Measurements from ENCODE around the gene TMEM17.
"Not testable (repeated sequence)": the region's sequence is repeated elsewhere in the genome, so short reads cannot be mapped to it uniquely, and the experiment has no call there.

TMEM17 gene, protein sequence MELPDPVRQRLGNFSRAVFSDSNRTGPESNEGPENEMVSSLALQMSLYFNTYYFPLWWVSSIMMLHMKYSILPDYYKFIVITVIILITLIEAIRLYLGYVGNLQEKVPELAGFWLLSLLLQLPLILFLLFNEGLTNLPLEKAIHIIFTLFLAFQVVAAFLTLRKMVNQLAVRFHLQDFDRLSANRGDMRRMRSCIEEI

GRCh38 chr2:62505750-62506420, at the start of gene TMEM17:
Gene TMEM17, minus strand, starts transcription at chr2:62506195. Its CDS starts 66 bp downstream, at chr2:62506129.
- DNase-seq, result no peak

DNA sequence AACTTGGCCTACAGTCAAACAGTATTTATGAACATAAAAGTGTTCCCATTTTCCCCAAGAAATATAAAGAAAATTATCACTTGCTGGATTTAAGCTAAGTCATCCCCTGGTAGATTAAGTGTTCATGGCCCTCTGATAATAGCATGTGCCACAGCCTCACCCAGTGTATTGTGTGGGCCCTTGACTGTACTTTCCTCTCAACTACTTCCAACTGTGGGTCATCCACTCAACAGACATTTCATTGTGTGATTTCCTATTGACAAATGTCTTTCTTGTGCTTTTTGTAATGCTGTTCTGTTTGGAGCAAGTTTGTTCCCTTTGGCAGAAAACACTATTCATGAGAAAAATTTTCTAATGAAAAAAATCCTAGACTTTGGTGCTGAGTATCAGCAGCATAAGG, 48.4 kb upstream of the TMEM17 start:
- DNase-seq, result no peak

GRCh38 chr2:62550461-62550860, 44.5 kb upstream of the TMEM17 start:
- no peak for DNase-seq

DNA sequence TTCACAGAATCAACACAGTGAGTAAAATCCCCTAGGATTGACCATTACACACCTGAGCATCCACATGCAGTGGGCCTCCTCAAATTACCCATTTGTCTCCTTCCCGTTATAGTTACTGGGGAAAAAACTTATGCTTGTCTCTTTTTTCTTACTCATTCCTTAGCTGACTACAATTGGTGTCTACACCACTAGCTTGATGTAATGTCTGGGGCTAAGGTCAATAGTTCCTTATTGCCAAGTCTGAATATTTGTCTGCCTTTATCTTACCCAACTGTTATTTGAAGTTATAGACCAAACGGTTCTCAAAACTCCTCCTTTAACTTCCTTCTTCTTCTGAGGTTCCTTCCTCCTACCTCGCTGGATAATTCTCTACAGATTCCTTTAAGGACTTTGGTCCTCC, 41.9 kb upstream of the TMEM17 start:
- no peak for DNase-seq

GRCh38 chr2:62545261-62545660, 39.3 kb upstream of the TMEM17 start:
- no peak for DNase-seq

DNA sequence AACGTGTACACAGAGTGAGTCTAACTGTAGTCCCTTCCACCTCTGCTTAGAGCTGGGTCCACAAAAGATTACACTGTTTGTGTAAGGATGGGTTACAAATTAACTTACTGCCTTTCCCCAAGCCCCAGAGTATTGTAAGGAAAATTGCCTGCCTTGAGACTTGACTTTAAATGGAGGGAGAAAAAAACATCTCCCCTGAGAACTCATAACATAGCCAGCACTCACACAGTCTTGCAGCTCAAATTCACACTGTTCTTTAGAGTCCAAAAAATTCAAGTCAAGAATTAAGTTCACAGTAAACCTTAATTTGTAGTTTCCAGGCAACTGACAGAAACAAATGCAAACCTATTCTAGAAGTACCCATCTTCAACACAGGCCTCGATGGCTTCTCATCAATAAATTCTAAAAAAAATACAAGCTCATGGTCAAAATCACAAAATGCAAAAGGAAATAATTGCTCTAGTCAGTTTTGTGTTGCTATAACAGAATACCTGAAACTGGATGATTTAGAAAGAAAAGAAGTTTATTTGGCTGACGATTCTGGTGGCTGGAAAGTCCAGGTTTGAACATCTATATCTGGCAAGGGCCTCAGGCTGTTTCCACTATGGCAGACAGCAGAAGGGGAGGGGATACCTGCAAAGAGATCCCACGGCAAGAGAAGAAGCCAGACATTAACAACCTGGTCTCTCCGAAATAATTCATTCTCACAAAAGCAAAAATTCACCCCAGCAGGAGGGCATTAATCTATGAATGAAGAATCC, 34.6 kb upstream of the TMEM17 start:
- no peak for DNase-seq

GRCh38 chr2:62539606-62540407, 33.8 kb upstream of the TMEM17 start:
- DNase-seq, result no peak

GRCh38 chr2:62538756-62539155, 32.8 kb upstream of the TMEM17 start:
- DNase-seq, result no peak

- no peak for DNase-seq
Measured at GRCh38 chr2:62537814-62538213, 31.8 kb upstream of the TMEM17 start.

GRCh38 chr2:62536873-62537547, 31.0 kb upstream of the TMEM17 start:
- DNase-seq, result no peak

DNA sequence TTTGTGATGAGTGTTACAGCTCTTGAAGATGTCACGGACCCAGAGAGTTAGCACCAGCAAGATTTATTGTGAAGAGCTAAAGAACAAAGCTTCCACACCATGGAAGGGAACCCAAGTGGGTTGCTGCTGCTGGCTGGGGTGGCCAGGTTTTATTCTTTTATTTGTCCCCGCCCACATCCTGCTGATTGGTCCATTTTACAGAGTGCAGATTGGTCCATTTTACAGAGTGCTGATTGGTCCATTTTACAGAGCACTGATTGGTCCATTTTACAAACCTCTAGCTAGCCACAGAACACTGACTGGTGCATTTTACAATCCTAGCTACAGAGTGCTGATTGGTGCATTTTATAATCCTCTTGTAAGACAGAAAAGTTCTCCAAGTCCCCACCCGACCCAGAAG, 29.5 kb upstream of the TMEM17 start:
- DNase-seq, result not testable (repeated sequence)

- DNase-seq, result no peak
Measured at GRCh38 chr2:62531594-62531993, 25.6 kb upstream of the TMEM17 start.

- DNase-seq, result no peak
Measured at GRCh38 chr2:62529758-62530157, 23.8 kb upstream of the TMEM17 start.

GRCh38 chr2:62527478-62528210, 21.6 kb upstream of the TMEM17 start:
- no peak for DNase-seq

GRCh38 chr2:62526531-62527381, 20.8 kb upstream of the TMEM17 start:
- no peak for DNase-seq

DNA sequence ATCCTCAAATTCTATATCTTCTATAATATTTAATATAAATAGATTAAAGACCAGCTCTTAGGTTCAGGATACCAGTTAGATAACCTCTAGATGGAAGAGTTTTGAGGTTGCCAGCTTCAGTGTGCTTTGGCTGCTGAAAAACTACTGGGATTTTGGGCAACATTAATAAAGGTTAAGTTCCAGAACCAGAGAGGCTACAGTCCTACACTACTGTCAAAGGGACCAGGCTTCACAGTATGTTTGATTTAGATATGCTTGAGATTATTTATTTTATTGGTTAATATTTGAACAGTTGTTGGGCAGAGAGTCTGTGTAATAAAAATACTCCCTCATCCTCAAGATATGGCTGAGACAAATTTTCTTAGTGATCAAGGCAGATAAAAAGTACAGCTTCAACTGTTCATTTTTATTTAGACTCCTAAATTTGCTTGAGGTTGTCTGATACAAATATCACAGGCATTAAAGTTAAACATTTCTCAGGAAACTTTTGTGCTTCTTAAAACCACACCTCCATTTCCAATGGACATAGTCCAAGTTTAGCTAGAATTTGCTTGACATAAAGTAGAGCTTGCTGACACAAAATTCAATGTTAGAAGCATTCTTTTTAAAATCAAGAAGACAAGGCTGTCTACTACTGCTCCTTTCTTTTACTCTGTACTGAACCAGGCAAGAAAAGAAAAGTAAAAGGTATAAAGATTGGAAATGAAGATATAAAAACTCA, 19.7 kb upstream of the TMEM17 start:
- no peak for DNase-seq

DNA sequence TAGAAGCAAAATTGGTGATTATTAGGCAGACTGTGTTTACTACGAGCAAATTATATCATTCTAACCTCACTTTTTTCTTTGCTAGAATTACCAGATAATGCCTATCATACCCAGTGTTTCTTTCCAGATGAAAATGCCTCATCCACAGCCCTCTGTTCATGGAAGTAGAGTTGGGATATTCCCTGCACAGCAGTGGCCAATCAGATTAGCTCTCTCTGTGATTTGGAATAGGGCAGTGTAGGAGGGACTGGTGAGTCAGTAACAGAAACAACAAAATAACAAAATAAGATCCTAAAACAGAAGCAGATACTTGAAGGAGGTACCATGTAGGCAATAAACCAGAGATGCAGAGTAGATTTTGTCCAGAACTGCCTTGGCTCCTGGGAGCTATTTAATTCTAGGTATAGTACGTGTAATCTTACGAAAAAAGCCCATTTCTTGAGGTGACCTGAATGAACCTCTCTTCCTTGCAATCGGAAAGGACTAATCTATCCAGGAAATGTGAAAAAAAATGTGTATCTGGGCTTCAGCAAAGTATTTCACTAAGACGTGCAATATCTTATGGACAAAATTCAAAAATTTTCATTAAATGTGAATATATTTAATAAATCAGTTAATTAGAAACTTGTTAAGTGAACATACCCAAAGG, 18.4 kb upstream of the TMEM17 start:
- no peak for DNase-seq

DNA sequence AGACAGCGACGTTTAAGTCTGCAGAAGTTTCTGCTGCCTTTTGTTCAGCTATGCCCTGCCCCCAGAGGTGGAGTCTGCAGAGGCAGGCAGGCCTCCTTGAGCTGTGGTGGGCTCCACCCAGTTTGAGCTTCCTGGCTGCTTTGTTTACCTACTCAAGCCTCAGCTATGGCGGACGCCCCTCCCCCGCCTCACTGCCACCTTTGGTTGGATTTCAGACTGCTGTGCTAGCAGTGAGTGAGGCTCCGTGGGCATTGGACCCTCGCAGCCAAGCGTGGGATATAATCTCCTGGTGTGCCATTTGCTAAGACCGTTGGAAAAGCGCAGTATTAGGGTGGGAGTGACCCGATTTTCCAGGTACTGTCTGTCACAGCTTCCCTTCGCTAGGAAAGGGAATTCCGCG, 15.1 kb upstream of the TMEM17 start:
- not testable (repeated sequence) for DNase-seq

- DNase-seq, result no peak
Measured at GRCh38 chr2:62512384-62512783, 6.4 kb upstream of the TMEM17 start.

GRCh38 chr2:62511636-62512035, 5.6 kb upstream of the TMEM17 start:
- DNase-seq, result no peak
